Panc1 (cell line): ENCODE measurements around the gene OTOP3.

Source experiments
- SIN3A ChIP-seq: IDR thresholded peaks from 2 replicates; pipeline ENCODE4 v1.6.1; 2012; ENCODE audit warnings: low read depth, mild to moderate bottlenecking, low read length, moderate library complexity, borderline replicate concordance; ENCODE audit not compliant: insufficient read depth
- TF ChIP-seq, protein P1 (sequence below): fragments of 450-650 bp; IDR thresholded peaks from 2 replicates; pipeline ENCODE4 v1.5.1; 2017; ENCODE audit warnings: mild to moderate bottlenecking

GRCh38 chr17:74994440-74994839 is 58.7 kb downstream of the OTOP3 start:
- TF ChIP-seq, protein P1, sequence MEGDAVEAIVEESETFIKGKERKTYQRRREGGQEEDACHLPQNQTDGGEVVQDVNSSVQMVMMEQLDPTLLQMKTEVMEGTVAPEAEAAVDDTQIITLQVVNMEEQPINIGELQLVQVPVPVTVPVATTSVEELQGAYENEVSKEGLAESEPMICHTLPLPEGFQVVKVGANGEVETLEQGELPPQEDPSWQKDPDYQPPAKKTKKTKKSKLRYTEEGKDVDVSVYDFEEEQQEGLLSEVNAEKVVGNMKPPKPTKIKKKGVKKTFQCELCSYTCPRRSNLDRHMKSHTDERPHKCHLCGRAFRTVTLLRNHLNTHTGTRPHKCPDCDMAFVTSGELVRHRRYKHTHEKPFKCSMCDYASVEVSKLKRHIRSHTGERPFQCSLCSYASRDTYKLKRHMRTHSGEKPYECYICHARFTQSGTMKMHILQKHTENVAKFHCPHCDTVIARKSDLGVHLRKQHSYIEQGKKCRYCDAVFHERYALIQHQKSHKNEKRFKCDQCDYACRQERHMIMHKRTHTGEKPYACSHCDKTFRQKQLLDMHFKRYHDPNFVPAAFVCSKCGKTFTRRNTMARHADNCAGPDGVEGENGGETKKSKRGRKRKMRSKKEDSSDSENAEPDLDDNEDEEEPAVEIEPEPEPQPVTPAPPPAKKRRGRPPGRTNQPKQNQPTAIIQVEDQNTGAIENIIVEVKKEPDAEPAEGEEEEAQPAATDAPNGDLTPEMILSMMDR, result no peak
- no peak for TF ChIP-seq SIN3A
